Stomach (tissue), 4 donors: ENCODE measurements around the gene AGAP3.

Experiments used
- CTCF ChIP-seq, 7 experiments: fragments of 450-650 bp in 4 of 7; fragments of 200-600 bp in 3 of 7; sonication (generic) in 3 of 7; IDR thresholded peaks; one replicate each; pipeline ENCODE4 v1.5.1; 2016 to 2019; ENCODE audit warnings: antibody characterized with exemption in 7 of 7, control low read depth in 2 of 7, mild to moderate bottlenecking in 1 of 7
- POLR2A ChIP-seq, 4 donors: fragments of 450-650 bp; IDR thresholded peaks; one replicate each; pipeline ENCODE4 v1.6.1; 2016; ENCODE audit warnings: antibody characterized with exemption in 4 of 4, control low read depth in 2 of 4, mild to moderate bottlenecking in 1 of 4, moderate library complexity in 1 of 4

- no peak for TF ChIP-seq CTCF (IDR thresholded peaks at IDR 0.05)
- no peak for TF ChIP-seq POLR2A (IDR thresholded peaks at IDR 0.05)
Measured at GRCh38 chr7:151061213-151062110, 24.8 kb upstream of the AGAP3 start.
